PC-3 (cell line): ENCODE results near the gene AGRP. TPM values are rescaled to one million over a fixed set of nuclear protein-coding genes. Genes with fewer than 3 reads are reported as not detected.

Experiments
- ATAC-seq: fragments of 200-7000 bp; cut with Tn5 transposase; 2 replicates; pipeline ENCODE4 v1.9.1; 2020; ENCODE audit warnings: mild to moderate bottlenecking, moderate library complexity
- BruUV-seq: library from RNA; stranded (reverse); fragments of 400-500 nt; replicated peaks from 2 replicates; lab custom pipeline; 2021; lab: Mats Ljungman, UMichigan
- CTCF ChIA-PET: fragments of 300-600 bp; sonication (Branson Sonifier 250); formaldehyde crosslinking; loops from one replicate; lab custom pipeline; 2022; ENCODE audit warnings: antibody characterized with exemption; lab: Charles Lee
- POLR2A ChIA-PET: fragments of 300-600 bp; sonication (Branson Sonifier 250); formaldehyde crosslinking; loops from one replicate; lab custom pipeline; 2022; ENCODE audit warnings: antibody characterized with exemption; ENCODE audit not compliant: unreplicated experiment; lab: Charles Lee
- DNase-seq: peaks from one replicate; pipeline ENCODE4 v3.0.0-alpha.2; 2015
- H2AFZ ChIP-seq: fragments of 300-600 bp; sonication (generic); 2 replicates; pipeline ENCODE4 v1.6.0; 2016; ENCODE audit warnings: antibody characterized with exemption, low read length
- H3F3A ChIP-seq: fragments of 300-600 bp; sonication (generic); one replicate; pipeline ENCODE4 v1.6.0; 2017; ENCODE audit warnings: antibody characterized with exemption, low read length, control low read depth, mild to moderate bottlenecking; ENCODE audit not compliant: unreplicated experiment
- H3K27ac ChIP-seq: fragments of 300-600 bp; sonication (generic); 2 replicates; pipeline ENCODE4 v1.5.1; 2016; ENCODE audit warnings: mild to moderate bottlenecking, low read length
- H3K27me3 ChIP-seq: fragments of 300-600 bp; sonication (generic); 2 replicates; pipeline ENCODE4 v1.6.1; 2016; ENCODE audit warnings: low read length, mixed read lengths
- H3K36me3 ChIP-seq: fragments of 300-600 bp; sonication (generic); 2 replicates; pipeline ENCODE4 v1.6.1; 2016; ENCODE audit warnings: low read depth, mixed run types, low read length, mixed read lengths
- H3K4me1 ChIP-seq: fragments of 300-600 bp; sonication (generic); 2 replicates; pipeline ENCODE4 v1.5.1; 2016; ENCODE audit warnings: low read length; ENCODE audit not compliant: insufficient read depth
- H3K4me2 ChIP-seq: fragments of 300-600 bp; sonication (generic); 2 replicates; pipeline ENCODE4 v1.6.0; 2016; ENCODE audit warnings: low read length
- H3K4me3 ChIP-seq: fragments of 300-600 bp; sonication (generic); 2 replicates; pipeline ENCODE4 v1.5.1; 2016; ENCODE audit warnings: mild to moderate bottlenecking, low read length, mixed read lengths
- H3K79me2 ChIP-seq: fragments of 300-600 bp; sonication (generic); 2 replicates; pipeline ENCODE4 v1.6.1; 2017; ENCODE audit warnings: low read length, mixed read lengths
- H3K9ac ChIP-seq: fragments of 300-600 bp; sonication (generic); 2 replicates; pipeline ENCODE4 v1.6.0; 2016; ENCODE audit warnings: mild to moderate bottlenecking, low read length
- H3K9me2 ChIP-seq: fragments of 300-600 bp; sonication (generic); replicated peaks from 2 replicates; pipeline ENCODE4 v1.6.1; 2016; ENCODE audit warnings: mixed run types, low read length, mixed read lengths
- H3K9me3 ChIP-seq: fragments of 300-600 bp; sonication (generic); 2 replicates; pipeline ENCODE4 v1.6.1; 2016; ENCODE audit warnings: low read length, mixed read lengths
- H4K20me1 ChIP-seq: fragments of 300-600 bp; sonication (generic); 2 replicates; pipeline ENCODE4 v1.6.1; 2016; ENCODE audit warnings: low read length, mixed read lengths
- EZH2 ChIP-seq: fragments of 300-600 bp; sonication (generic); IDR thresholded peaks from one replicate; pipeline ENCODE4 v1.6.1; 2017; ENCODE audit warnings: antibody characterized with exemption, mild to moderate bottlenecking, low read length; ENCODE audit not compliant: unreplicated experiment
- EZH2phosphoT487 ChIP-seq: fragments of 300-600 bp; sonication (generic); IDR thresholded peaks from 2 replicates; pipeline ENCODE4 v1.6.1; 2018; ENCODE audit warnings: mild to moderate bottlenecking, antibody characterized with exemption, low read length, borderline replicate concordance
- intact Hi-C: fragments of 100-400 bp; cut with micrococcal nuclease; formaldehyde crosslinking; loops from 2 replicates; pipeline ENCODE4 v1.9.0; 2023
- total RNA-seq: library from RNA; depleted of rRNA; stranded (reverse); fragments of >200 nt; gene quantifications from 2 replicates; pipeline ENCODE4 v1.2.3, GENCODE V29; 2014; rRNA removed
- TF ChIP-seq, protein P1 (sequence below): fragments of 300-600 bp; sonication (generic); conservative IDR thresholded peaks from 2 replicates; pipeline ENCODE4 v1.5.1; 2017; ENCODE audit warnings: antibody characterized with exemption, low read depth, mild to moderate bottlenecking, low read length

The AGRP gene
- total RNA-seq, 1 experiment from 2014 or later, result not detected

DNA sequence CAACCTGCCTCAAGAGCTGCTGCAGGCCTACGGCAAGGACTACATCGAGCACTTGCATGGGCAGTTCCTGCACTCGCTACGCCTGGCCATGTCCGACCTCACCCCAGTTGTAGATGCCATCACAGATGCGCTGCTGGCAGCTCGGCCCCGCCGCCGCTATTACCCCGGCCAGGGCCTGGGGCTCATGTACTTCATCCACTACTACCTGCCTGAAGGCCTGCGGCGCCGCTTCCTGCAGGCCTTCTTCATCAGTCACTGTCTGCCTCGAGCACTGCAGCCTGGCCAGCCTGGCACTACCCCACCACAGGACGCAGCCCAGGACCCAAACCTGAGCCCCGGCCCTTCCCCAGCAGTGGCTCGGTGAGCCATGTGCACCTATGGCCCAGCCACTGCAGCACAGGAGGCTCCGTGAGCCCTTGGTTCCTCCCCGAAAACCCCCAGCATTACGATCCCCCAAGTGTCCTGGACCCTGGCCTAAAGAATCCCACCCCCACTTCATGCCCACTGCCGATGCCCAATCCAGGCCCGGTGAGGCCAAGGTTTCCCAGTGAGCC, 46.6 kb downstream of the AGRP start:
- no peak for TF ChIP-seq EZH2phosphoT487
- no peak for TF ChIP-seq EZH2
- TF ChIP-seq, protein P1, sequence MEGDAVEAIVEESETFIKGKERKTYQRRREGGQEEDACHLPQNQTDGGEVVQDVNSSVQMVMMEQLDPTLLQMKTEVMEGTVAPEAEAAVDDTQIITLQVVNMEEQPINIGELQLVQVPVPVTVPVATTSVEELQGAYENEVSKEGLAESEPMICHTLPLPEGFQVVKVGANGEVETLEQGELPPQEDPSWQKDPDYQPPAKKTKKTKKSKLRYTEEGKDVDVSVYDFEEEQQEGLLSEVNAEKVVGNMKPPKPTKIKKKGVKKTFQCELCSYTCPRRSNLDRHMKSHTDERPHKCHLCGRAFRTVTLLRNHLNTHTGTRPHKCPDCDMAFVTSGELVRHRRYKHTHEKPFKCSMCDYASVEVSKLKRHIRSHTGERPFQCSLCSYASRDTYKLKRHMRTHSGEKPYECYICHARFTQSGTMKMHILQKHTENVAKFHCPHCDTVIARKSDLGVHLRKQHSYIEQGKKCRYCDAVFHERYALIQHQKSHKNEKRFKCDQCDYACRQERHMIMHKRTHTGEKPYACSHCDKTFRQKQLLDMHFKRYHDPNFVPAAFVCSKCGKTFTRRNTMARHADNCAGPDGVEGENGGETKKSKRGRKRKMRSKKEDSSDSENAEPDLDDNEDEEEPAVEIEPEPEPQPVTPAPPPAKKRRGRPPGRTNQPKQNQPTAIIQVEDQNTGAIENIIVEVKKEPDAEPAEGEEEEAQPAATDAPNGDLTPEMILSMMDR, result no peak
- Histone ChIP-seq H3K79me2 (no peaks in the 10 kb centered on the region), H4K20me1 (no peaks in the 10 kb centered on the region), H3K27me3 (no peaks in the 10 kb centered on the region), H3K9ac (no peak overlapping the region), H3K9me3 (no peaks in the 10 kb centered on the region), H3K27ac (no peak overlapping the region), H3K4me2 (no peak overlapping the region), H2AFZ (no peak overlapping the region), H3K4me1 (peaks cover 3% of the 10 kb centered on the region; the same call in 1 of the 2 replicates), H3K9me2 (no peaks in the 10 kb centered on the region), H3F3A (no peaks in the 10 kb centered on the region), H3K36me3 (no peaks in the 10 kb centered on the region), H3K4me3 (no peak overlapping the region)
- ChIA-PET CTCF (no interaction called here), POLR2A (no interaction called here)
- no TSS peak for BruUV-seq
- DNase-seq, result no peak
- intact Hi-C loops, result no loop called here
- ATAC-seq, result no peak

DNA sequence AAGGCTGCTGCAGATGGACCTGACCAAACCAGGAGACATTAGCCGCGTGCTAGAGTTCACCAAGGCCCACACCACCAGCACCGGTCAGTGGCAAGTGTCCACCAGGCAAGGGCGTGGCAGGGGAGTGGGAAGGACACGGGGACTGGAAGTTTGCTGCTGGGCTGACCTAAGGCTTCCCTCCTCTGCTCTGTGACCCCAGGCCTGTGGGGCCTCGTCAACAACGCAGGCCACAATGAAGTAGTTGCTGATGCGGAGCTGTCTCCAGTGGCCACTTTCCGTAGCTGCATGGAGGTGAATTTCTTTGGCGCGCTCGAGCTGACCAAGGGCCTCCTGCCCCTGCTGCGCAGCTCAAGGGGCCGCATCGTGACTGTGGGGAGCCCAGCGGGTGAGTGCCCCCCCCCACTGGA, 47.6 kb downstream of the AGRP start:
- intact Hi-C loops, result no loop called here
- Histone ChIP-seq H3K9ac (no peak overlapping the region), H3K36me3 (no peaks in the 10 kb centered on the region), H3K27me3 (no peaks in the 10 kb centered on the region), H3K4me3 (no peak overlapping the region), H3K9me2 (no peaks in the 10 kb centered on the region), H3K4me2 (no peak overlapping the region), H2AFZ (no peak overlapping the region), H4K20me1 (no peaks in the 10 kb centered on the region), H3K4me1 (peaks cover 3% of the 10 kb centered on the region; the same call in 1 of the 2 replicates), H3F3A (no peaks in the 10 kb centered on the region), H3K27ac (no peak overlapping the region), H3K9me3 (no peaks in the 10 kb centered on the region), H3K79me2 (no peaks in the 10 kb centered on the region)
- ATAC-seq, result no peak
- ChIA-PET POLR2A (no interaction called here), CTCF (no interaction called here)
- BruUV-seq, result no TSS peak
- TF ChIP-seq EZH2phosphoT487 (no peak), EZH2 (no peak)
- TF ChIP-seq, protein P1, result no peak
- no peak for DNase-seq

DNA sequence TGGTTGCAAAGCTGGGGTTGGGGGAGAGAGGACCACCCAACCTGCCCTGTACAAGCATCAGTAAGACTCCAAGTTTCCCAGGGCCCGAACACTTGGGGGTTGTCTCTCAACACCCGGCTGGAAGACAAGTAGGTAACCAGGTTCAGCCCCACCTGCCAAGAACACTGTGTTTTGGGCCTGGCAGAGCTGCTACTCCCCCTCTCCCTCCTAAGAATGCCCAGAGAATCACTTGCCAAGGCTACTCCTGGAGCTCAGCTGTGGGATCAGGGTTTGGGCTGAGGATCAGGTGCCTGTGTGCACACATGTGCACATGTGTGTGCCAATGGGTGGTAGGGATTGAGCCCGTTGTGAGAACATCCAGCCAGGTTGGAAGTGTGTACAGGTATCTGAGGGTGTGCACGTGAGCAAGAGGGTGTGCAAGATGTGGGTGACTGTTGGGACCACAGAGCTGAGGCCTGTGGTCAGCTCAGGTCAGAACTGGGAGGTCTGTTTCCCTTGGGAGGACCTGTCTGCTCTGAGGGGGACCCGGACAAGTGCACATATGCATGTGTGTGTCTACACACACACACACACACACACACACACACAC, 50.1 kb downstream of the AGRP start:
- H3K27me3 ChIP-seq, result no peaks in the 10 kb centered on the region
- no peak overlapping the region for H2AFZ ChIP-seq
- no TSS peak for BruUV-seq
- no peaks in the 10 kb centered on the region for H3F3A ChIP-seq
- no peak overlapping the region for H3K27ac ChIP-seq
- no peak overlapping the region for H3K9ac ChIP-seq
- POLR2A ChIA-PET, result no interaction called here
- ATAC-seq (no peak), DNase-seq (no peak)
- H3K79me2 ChIP-seq, result no peaks in the 10 kb centered on the region
- H3K9me3 ChIP-seq, result no peaks in the 10 kb centered on the region
- CTCF ChIA-PET, result no interaction called here
- intact Hi-C loops, result no loop called here
- peaks cover 3% of the 10 kb centered on the region for H3K4me1 ChIP-seq
- H3K9me2 ChIP-seq, result no peaks in the 10 kb centered on the region
- H3K4me3 ChIP-seq, result no peak overlapping the region
- no peaks in the 10 kb centered on the region for H3K36me3 ChIP-seq
- H4K20me1 ChIP-seq, result no peaks in the 10 kb centered on the region
- TF ChIP-seq EZH2 (no peak), EZH2phosphoT487 (no peak)
- no peak overlapping the region for H3K4me2 ChIP-seq

Other genes starting within 250 kb of the AGRP start
- 45.5 and 57.1 TPM in 2 replicates for gene FHOD1, start 236.1 kb downstream of the AGRP start, total RNA-seq
- 0.81 and 1.1 TPM in 2 replicates for gene SLC9A5, start 234.6 kb downstream of the AGRP start, total RNA-seq
- gene PLEKHG4, start 204.0 kb downstream of the AGRP start, total RNA-seq, result 8.9 and 15.6 TPM in 2 replicates
- not detected in 2 replicates for gene KCTD19, start 156.8 kb downstream of the AGRP start, total RNA-seq
- gene LRRC36, start 156.7 kb downstream of the AGRP start, total RNA-seq, result 0.92 TPM in 1 of 2 replicates, not detected in the other
- not detected in 2 replicates for gene TPPP3, start 90.0 kb downstream of the AGRP start, total RNA-seq
- 4.8 and 5.1 TPM in 2 replicates for gene ZDHHC1, start 67.1 kb downstream of the AGRP start, total RNA-seq
- gene HSD11B2, start 52.4 kb downstream of the AGRP start, total RNA-seq, result 2.4 and 8.3 TPM in 2 replicates
- 65.5 and 76.6 TPM in 2 replicates for gene ATP6V0D1, start 2.4 kb downstream of the AGRP start, total RNA-seq
- 14.8 and 30.8 TPM in 2 replicates for gene RIPOR1, start 45.3 kb upstream of the AGRP start, total RNA-seq
- 30.3 and 34.7 TPM in 2 replicates for gene CTCF, start 79.0 kb upstream of the AGRP start, total RNA-seq
- 0.33 and 0.40 TPM in 2 replicates for gene CARMIL2, start 161.6 kb upstream of the AGRP start, total RNA-seq
- gene ACD, start 176.7 kb upstream of the AGRP start, total RNA-seq, result 26.3 and 31.7 TPM in 2 replicates
- 15.1 and 16.4 TPM in 2 replicates for gene PARD6A, start 177.4 kb upstream of the AGRP start, total RNA-seq
- gene ENKD1, start 183.2 kb upstream of the AGRP start, total RNA-seq, result 12.0 and 19.4 TPM in 2 replicates
- gene C16orf86, start 183.3 kb upstream of the AGRP start, total RNA-seq, result not detected in 2 replicates
- gene GFOD2, start 235.8 kb upstream of the AGRP start, total RNA-seq, result 21.8 and 22.2 TPM in 2 replicates